ENCODE data around the gene PNPLA8.

DNA sequence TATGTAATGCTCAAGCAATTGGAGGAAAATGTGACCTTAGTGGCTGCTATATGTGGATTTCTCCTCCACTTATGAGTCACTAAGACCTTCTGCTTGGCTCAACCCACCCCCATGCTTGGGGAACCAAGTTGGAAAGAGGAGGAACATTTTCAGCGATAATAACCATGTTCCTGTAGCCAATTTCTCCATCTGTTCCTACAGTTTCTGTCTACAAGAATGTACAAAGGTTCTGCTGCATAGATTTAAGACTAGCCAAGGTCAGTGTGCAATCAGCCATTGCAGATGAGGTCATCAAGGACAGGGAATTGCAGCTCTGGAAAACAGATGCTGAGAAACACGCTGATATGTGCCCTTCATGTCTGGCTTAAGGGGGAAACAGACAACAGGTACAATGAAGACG is 64.1 kb downstream of the PNPLA8 start:
- TF ChIP-seq, protein P1, sequence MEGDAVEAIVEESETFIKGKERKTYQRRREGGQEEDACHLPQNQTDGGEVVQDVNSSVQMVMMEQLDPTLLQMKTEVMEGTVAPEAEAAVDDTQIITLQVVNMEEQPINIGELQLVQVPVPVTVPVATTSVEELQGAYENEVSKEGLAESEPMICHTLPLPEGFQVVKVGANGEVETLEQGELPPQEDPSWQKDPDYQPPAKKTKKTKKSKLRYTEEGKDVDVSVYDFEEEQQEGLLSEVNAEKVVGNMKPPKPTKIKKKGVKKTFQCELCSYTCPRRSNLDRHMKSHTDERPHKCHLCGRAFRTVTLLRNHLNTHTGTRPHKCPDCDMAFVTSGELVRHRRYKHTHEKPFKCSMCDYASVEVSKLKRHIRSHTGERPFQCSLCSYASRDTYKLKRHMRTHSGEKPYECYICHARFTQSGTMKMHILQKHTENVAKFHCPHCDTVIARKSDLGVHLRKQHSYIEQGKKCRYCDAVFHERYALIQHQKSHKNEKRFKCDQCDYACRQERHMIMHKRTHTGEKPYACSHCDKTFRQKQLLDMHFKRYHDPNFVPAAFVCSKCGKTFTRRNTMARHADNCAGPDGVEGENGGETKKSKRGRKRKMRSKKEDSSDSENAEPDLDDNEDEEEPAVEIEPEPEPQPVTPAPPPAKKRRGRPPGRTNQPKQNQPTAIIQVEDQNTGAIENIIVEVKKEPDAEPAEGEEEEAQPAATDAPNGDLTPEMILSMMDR (conservative IDR thresholded peaks at IDR 0.05 in 1 of 2, IDR thresholded peaks at IDR 0.05 in 1 of 2; ENCODE audit: extremely low read depth in 1 of 2, insufficient read depth in 1 of 2, low read depth in 1 of 2, low read length in 2 of 2), result no peak
- no peak for TF ChIP-seq EZH2 (IDR thresholded peaks at IDR 0.05; ENCODE audit: borderline replicate concordance, low read length)

All from mammary epithelial cell (primary cell).